Measurements from ENCODE around the gene SH3TC1.

SH3TC1 gene

DNA sequence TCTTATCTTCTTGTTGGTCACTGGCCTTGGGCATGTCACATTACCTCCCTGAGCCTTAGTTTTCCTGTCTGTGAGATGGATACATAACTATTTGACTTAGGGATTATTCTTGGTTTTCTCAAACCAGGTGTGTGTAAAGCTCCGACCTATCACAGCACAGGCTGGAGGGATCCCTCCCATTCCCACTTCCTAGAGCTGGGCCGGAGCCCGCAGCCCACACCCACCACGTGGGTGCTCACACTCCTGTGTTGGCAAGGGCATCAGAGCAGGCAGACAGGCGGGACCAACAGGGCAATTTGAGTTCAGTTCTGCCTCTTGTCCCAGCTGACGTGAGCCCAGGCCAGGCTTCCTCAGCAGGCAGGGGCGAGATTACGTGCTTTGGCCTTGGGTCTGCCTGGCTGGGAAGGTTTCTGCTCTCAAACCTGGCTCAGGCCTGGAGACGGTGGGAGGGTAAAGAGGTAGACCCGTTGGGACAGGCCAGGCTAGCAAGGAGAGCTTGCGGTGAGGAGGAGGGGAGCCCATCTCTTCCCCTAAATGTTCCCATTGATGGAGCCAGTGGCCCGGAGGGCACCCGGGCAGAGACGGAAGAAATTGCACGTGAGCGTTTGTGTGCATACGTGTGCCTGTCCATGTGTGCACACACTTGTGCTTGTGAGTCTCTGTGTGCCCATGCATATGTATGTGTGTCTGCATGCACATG, 734 bp upstream of the SH3TC1 start:
- DNase-seq (ENCODE audit: low spot score): no peak

DNA sequence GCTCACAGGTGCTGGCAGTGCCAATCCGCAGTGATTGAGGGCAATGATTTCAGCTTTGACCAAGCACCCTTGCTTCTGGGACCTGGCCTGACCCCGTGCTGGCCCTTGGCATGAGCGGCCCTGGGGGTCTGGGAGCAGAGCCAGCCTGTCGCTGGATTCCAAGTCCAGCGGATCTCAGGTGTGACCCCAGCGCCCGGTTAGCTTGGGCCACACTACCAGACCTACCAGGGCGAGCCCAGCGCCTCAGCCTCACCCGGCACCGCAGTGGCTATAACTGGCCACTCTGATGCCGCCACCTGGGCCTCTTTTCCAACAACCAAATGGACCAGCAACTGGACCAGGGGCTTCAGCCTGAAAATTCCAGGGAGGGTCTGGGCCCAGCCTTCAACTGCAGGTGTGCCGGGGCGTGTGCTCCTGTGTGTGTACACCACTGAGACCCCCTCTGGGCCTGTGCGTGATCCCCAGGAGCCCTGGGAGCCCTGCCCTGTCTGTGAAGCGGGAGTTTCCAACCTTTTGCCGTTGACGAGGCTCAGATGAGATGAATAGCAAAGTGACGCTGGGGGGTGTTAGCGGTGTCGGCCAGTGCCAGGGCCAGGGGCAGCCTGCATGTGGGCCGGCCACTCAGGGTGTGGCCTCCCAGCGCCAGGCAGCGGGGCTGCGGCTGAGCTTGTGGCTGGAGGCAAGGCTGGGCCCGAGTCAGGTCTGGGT, 658 bp downstream of the SH3TC1 start:
- DNase-seq (ENCODE audit: low spot score): no peak

DNA sequence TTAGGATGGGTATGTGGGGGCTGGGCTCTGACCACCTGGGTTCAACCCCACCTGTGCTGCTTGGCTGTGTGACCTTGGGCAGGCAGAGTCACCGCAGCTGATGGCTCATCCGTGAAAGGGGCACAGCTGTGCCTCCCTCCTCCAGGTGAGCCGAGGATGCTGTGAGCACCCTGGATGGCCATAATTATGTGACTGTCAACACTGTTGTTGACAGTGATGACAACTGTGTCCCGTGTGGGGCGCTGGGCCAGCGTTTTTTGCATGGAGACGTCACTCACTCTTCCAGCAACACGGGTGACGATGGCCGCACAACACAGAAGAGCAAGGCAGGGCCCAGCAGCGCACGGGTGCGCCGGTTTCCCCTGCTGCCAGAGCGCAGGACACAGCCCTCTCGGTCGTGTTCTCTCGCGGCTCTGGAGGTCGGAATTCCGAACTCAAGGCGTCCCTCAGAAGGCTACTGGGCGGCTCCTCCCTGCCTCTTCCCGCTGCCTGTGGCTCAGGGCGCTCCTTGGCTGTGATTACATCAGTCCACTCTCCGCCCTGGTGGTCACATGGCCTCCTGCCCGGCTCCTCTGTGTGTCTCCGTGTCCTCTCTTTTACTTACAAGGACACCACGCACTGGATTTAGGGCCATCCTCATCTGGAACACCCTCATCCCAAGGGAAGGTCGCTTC, 1.3 kb downstream of the SH3TC1 start:
- DNase-seq (ENCODE audit: low spot score): no peak

DNA sequence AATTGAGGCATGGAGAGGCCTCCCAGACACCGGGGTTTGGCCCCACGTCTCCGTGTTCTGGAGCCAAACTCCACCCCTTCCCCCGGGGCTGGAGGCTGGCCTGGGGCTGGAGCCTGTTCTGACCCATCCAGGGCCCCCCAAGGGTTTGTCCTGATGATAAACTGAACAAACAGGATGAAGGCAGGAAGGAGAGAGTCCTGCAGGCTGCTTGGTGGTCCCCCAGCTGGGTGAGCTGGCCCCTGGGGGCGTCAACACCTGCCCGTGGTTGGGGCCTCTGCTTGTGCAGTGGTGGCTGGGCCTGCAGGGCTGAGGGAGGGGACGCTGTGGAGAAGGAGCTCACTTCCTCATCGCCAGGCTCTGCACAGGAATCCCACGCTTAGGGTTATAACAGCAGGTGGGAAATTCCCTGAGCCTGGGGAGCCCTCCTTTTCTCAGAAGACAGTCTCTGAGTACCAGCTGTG, 2.3 kb downstream of the SH3TC1 start:
- no peak for DNase-seq (ENCODE audit: low spot score)

- no peak for DNase-seq (ENCODE audit: low spot score)
Measured at GRCh38 chr4:8202108-8203051, 3.3 kb downstream of the SH3TC1 start.

DNA sequence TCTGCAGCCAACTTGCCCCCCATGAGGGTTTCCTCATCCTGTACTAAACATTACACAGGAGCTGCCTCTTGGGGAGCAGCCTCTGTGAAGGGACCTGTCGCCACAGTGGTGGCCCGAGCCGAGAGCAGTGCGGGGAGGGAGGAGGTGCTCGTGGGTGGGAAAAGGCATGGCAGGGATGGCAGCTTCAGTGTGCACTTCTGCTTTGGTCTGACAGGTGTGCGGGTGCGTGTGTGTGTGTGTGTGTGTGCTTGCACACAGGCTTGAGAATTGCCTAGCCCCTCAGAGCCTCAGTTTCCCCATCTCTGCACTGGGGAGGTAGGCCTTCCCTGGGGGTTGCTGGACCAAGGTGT, 3.9 kb downstream of the SH3TC1 start:
- no peak for DNase-seq (ENCODE audit: low spot score)

- no peak for DNase-seq (ENCODE audit: low spot score)
Measured at GRCh38 chr4:8203817-8204216, 4.7 kb downstream of the SH3TC1 start.

DNA sequence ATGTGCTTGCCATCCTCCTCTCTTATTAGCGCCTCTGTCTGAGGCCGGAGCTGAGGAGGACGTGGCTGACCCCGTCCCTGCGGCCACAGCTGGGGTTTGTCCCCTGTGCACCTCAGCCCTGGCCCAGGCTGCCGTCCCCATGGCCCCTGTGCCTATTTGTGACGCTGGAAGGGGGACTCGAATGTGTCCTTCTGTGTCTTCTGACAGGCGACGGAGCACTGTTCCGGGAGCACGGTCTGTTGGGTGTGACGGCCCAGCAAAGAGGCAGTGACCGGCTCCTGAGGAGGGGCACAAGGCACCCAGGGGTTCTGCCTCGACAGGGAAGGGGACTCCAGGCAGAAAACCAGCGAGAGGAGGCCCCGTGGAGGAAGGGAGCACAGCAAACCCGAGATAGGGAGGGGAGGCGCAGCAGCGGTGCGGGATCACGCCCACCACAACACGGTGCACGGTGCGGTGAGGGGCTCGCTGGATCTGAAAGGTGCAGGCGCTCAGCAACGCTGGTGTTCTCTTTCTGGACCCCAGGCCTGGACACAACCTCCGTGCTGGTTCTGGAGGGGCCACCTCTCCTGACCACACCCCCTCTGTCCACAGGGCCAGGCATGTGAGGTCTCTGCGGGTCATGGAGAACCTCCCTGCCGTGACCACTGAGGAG, 5.6 kb downstream of the SH3TC1 start:
- no peak for DNase-seq (ENCODE audit: low spot score)

- DNase-seq (ENCODE audit: low spot score): no peak
Measured at GRCh38 chr4:8205241-8205707, 6.2 kb downstream of the SH3TC1 start.

GRCh38 chr4:8205749-8206611, 6.9 kb downstream of the SH3TC1 start:
- DNase-seq (ENCODE audit: low spot score): no peak

DNA sequence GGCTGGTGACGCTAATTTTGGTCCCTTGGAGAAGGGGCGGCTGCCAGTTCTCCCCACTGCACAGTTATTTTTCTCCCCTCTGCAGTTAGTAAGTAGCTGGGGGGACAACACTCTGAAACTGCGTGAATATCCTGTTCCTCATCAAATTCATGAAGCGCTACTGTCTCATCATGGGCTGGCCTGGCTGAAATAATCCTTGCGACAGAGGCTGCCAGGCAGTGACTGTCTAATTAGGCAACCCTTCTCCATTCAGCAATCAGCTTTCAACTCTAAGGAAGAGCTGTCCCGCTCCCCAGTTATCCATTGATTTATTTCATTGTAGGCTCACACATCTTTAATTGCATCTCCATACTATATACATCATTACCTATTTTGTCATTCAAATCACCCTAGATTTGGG, 8.2 kb downstream of the SH3TC1 start:
- no peak for DNase-seq (ENCODE audit: low spot score)

DNA sequence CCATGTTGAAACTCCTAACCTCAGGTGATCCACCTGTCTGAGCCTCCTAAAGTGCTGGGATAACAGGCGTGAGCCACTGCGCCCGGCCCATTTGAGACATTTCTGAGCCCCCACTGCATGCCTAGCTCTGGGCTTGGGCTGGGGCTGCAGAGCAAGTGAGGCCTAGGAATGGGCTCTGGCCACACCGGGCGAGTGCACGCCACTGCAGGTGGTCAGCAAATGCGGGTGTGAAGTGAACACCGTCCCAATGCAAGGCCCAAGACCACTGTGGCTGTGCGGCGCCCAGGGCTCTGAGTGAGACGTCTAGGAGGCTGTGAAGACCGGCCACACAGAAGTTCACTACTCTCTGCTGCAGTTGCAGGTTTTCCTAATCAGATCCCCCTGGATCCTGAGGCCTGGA, 9.5 kb downstream of the SH3TC1 start:
- DNase-seq (ENCODE audit: low spot score): no peak

DNA sequence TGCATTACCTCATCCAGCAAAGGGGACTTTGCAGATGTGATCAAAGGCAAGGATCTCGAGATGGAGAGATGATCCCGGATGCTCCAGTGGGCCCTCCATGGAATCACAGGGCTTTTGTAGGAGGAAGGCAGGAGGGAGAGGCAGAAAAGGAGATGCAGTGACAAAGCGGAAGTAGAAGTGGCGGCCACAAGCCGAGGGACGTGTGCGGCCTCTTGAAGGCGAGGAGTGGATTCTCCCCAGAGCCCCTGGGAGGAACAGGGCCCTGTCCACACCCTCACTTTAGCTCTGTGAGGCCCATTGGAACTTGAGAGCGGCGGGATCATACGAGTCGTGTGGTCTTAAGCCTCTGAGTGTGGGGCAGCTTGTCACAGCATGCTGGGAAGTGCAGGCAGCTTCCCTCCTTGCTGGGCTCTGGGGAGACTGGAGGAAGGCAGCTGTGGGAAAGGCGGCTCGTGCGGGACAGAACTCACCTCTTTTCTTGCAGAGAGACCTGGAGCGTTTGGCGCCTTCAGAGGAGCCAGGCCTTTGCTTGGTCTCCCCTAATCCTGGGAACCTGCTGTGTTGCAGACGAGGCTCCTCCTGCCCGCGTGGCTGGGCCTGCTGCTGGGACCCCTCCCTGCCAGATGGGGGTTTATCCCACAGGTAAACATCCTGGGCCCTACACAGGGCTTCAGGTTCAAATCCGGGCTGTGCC, 10.2 kb downstream of the SH3TC1 start:
- DNase-seq (ENCODE audit: low spot score): no peak

DNA sequence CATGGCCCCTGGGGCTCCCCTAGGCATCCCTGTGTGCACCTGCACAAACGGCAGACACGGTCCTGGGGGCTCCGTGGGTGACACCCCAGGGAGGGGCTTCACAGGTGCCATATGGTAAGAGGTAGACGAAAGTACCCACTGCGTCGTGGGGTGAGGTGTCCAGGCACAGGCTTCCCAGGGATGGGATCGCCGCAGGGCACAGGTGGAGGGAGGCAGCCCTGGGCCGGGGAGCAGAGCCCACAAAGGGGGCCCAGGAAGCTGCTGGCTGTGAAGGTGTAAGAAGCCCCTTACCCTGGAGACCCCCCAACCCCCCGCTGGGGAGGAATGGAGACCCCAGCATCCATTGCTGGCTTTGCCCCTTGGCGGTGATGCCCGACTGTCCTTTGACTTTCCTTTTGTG, 10.9 kb downstream of the SH3TC1 start:
- DNase-seq (ENCODE audit: low spot score): no peak

DNA sequence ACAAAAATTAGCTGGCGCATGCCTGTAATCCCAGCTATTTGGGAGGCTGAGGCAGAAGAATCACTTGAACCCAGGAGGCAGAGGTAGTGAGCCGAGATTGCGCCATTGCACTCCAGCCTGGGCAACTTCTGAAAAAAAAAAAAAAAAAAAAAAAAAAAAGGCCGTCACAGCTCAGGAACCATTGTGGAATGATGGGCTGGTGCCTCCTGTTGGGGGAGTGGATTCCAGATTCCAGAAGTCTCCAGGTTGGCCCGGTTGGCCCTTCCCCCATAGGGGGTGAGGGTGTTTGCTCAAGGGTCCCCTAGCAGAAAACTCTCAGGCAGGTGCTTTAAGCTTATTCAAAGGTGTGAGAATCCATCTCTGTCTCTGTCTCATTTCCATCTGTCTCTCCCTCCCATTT, 11.5 kb downstream of the SH3TC1 start:
- no peak for DNase-seq (ENCODE audit: low spot score)

DNA sequence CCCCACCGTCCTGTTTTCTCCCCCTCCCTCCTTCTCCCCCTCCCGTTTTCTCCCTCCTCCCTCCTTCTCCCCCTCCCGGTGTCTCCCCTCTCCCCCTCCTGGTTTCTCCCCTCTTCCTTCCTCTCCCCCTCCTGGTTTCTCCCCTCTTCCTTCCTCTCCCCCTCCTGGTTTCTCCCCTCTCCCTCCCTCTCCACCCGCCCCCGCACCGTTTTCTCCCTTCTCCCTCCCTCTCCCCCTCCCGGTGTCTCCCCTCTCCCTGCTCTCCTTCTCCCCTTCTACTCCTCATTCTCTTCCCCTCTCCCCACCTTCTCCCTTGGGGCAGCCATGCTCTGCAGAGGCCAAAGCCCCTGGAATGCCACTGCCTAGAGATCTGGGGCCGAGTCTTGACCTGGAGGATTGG, 12.2 kb downstream of the SH3TC1 start:
- DNase-seq (ENCODE audit: low spot score): no peak

DNA sequence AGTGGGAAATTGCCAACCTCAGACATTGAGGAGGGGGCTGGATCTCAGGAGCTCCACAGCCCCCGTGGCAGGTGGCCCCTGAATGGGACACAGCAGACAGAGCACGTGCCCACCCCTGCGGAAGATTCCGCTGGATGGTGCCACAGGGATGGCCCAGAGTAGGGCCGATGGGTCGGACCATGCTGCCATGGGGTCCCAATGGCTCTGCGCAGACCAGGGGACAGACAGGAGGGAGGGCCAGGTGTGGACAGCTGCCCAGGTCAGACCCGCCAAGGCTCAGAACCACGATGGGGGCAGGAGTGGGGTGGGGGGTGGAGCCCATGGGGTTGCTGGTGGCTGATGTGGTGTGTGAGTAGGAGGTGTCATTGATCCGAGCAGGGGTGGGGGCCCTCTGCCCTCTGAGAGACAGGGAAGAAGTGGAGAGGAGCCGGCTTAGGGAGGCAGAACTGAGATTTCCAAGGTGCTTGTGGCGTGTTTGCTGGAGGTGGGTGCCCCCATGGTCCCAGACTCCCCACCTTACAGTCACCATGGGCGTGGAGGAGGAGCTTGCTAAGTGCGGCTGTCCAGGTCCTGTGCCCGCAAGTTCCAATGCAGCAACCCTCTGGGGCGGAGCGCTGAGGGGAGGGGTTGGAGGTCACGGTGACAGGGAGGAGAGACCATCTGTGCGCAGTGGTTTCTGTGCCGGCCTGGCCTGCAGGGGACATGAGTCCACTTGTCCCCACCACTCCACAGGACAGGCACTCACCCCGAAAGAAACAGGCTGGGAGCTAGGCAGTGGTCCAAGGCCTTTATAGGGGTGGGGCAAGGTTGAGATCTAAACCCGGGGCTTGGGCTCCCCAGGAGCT, 12.9 kb downstream of the SH3TC1 start:
- DNase-seq (ENCODE audit: low spot score): no peak

DNA sequence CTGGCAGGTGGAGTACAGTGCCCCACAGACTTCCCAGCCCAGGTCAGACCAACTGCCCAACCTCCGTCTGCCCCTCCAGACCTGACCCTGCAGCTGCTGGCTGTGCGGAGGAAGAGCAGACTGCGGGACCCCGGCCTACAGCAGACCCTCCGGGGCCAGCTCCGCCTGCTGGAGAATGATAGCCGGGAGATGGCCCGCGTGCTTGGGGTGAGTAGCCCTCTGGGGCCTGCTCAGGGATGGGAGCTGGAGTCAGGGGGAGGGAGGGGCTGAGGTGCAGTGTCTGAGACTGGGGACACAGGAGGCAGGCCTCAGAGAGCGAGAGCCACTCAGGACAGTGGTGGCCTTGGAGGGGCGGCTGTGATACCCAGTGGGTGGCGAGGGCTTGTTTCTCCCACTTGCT, 13.5 kb downstream of the SH3TC1 start:
- DNase-seq (ENCODE audit: low spot score): no peak

- no peak for DNase-seq (ENCODE audit: low spot score)
Measured at GRCh38 chr4:8213121-8213520, 14.0 kb downstream of the SH3TC1 start.
